Stimulated activated naive CD8-positive, alpha-beta T cell treated with anti-CD3 and anti-CD28 coated beads, Interleukin-15, amount 100 ng/mL, for 72 hours (primary cell): Measurements from ENCODE around the gene LRRK2.
"Not testable (repeated sequence)": the region's sequence is repeated elsewhere in the genome, so short reads cannot be mapped to it uniquely, and the experiment has no call there.

Experiments used
- ATAC-seq: fragments of 150-1000 bp; cut with Tn5 transposase; 2 replicates; pipeline ENCODE4 v1.10.0; 2021; ENCODE audit warnings: mild to moderate bottlenecking, moderate library complexity
- DNase-seq, 2 donors: peaks; one replicate each; pipeline ENCODE4 v3.0.0; 2021 to 2022
- H3K27ac Mint-ChIP-seq, 2 donors: one replicate each; pipeline ENCODE4 v1.8.0; 2022; ENCODE audit warnings: mild to moderate bottlenecking in 2 of 2, mixed read lengths in 2 of 2, moderate library complexity in 2 of 2
- H3K27me3 Mint-ChIP-seq: one replicate; pipeline ENCODE4 v1.8.0; 2022; ENCODE audit warnings: mixed read lengths
- H3K4me1 Mint-ChIP-seq: one replicate; pipeline ENCODE4 v1.8.0; 2022; ENCODE audit warnings: mild to moderate bottlenecking, mixed read lengths
- H3K4me3 Mint-ChIP-seq, 2 donors: one replicate each; pipeline ENCODE4 v1.8.0; 2022; ENCODE audit warnings: mild to moderate bottlenecking in 2 of 2, mixed read lengths in 2 of 2, moderate library complexity in 1 of 2
- H3K9me3 Mint-ChIP-seq, 2 donors: one replicate each; pipeline ENCODE4 v1.8.0; 2022; ENCODE audit warnings: mixed read lengths in 2 of 2

The LRRK2 gene

GRCh38 chr12:40203060-40203430 lies 21.8 kb upstream of the LRRK2 start:
- ATAC-seq, result no peak

GRCh38 chr12:40204337-40204736 lies 20.5 kb upstream of the LRRK2 start:
- no peak for DNase-seq
- Mint-ChIP-seq H3K4me3 (no peak overlapping the region), H3K27me3 (no peaks in the 10 kb centered on the region), H3K27ac (no peak overlapping the region), H3K9me3 (no peaks in the 10 kb centered on the region), H3K4me1 (no peaks in the 10 kb centered on the region)
- no peak for ATAC-seq

More at GRCh38 chr12:40203060-40203430, 21.8 kb upstream of the LRRK2 start:
- Mint-ChIP-seq H3K27me3 (no peaks in the 10 kb centered on the region), H3K27ac (no peak overlapping the region), H3K4me3 (no peak overlapping the region), H3K9me3 (no peaks in the 10 kb centered on the region), H3K4me1 (no peaks in the 10 kb centered on the region)
- no peak for DNase-seq

DNA sequence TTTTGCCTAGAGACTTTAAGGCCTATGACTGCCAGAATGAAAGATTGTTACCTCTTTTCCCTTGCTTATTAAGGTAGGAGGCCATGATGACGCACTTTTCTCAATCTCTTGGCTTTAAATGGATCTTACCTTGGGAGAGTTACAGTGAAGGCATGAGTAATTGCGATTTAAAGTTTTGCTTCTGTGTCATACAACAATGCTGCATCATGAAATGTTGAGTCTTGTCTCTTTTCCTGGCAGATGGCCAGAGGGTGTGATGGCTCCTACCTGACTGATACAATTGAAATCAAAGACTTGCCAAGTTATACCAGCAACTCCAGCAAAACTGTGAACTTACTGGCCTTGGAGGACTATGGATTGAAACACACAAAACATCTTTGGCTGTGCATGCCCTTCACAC lies 17.2 kb upstream of the LRRK2 start:
- H3K4me3 Mint-ChIP-seq, result no peak overlapping the region
- no peaks in the 10 kb centered on the region for H3K9me3 Mint-ChIP-seq
- H3K4me1 Mint-ChIP-seq, result no peaks in the 10 kb centered on the region
- no peak overlapping the region for H3K27ac Mint-ChIP-seq
- no peaks in the 10 kb centered on the region for H3K27me3 Mint-ChIP-seq
- ATAC-seq (no peak), DNase-seq (no peak)

DNA sequence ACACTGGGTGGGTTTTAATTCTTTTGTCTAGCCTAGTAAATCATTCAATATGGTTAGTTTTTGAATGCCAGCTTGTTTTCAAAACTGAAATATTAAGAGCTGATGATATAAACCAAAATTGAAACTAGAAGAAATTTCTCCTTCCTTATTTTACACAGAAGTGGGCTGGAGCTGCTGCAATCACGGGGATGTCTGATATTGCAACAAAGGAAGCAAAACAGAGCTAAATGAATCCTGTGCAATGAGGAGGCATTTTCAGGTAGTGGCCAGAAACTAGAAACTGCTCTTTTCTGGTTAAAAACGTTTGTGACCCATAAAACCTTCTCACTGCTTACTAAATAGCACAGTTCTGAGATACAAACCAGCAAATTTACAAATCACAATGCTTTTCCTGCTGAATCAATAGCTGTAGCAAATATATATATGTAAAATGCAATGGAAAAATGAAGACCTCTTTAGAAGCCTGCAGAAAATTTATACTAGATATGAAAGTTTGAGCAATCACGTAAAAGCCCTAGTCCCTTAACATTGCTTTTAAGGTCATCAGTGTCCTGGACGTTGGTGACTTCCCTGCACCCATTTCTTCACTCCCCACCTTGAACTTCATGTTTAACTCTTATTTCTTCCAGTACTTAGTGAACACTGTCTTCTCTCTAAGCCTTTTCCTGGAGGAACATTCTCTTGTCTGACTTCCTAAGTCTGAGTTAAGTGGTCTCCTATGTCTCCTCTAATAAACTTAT lies 15.9 kb upstream of the LRRK2 start:
- no peak for ATAC-seq
- H3K4me3 Mint-ChIP-seq, result no peak overlapping the region
- no peak for DNase-seq
- no peaks in the 10 kb centered on the region for H3K27me3 Mint-ChIP-seq
- no peaks in the 10 kb centered on the region for H3K4me1 Mint-ChIP-seq
- peaks cover 0 to 5% of the 10 kb centered on the region in 2 donors for H3K9me3 Mint-ChIP-seq
- H3K27ac Mint-ChIP-seq, result no peak overlapping the region

GRCh38 chr12:40209886-40210285 lies 14.9 kb upstream of the LRRK2 start:
- no peak overlapping the region for H3K4me3 Mint-ChIP-seq
- DNase-seq (no peak), ATAC-seq (no peak)
- H3K27ac Mint-ChIP-seq, result no peak overlapping the region
- no peaks in the 10 kb centered on the region for H3K4me1 Mint-ChIP-seq
- H3K27me3 Mint-ChIP-seq, result no peaks in the 10 kb centered on the region
- H3K9me3 Mint-ChIP-seq, result peaks cover under 1 to 10% of the 10 kb centered on the region in 2 donors

DNA sequence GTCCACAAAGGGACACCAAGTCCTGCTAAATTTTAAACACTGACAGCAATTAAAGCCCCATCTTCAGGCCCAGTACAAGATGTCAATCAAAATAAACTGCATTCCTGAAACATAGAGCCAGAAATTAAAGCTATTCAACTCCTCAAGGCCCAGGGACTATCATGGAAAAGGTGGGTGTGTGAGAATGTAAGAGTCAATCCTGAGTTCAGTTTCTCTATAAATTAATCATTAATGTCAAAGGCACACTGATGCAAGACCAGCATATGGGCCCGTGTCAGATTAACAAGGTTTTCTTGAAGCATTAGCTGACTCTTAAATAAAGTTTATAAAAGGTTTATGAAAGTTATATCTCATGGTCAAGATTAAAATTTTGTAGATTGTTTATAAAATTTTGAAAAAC lies 13.6 kb upstream of the LRRK2 start:
- DNase-seq, H3K27me3 Mint-ChIP-seq, H3K9me3 Mint-ChIP-seq, H3K4me3 Mint-ChIP-seq, H3K4me1 Mint-ChIP-seq, H3K27ac Mint-ChIP-seq, ATAC-seq: not testable (repeated sequence)

GRCh38 chr12:40212566-40212965 lies 12.2 kb upstream of the LRRK2 start:
- no peak for ATAC-seq
- Mint-ChIP-seq H3K4me3 (no peak overlapping the region), H3K4me1 (no peaks in the 10 kb centered on the region), H3K27me3 (no peaks in the 10 kb centered on the region), H3K9me3 (peaks cover 6 to 10% of the 10 kb centered on the region in 2 donors), H3K27ac (no peak overlapping the region)
- no peak for DNase-seq

DNA sequence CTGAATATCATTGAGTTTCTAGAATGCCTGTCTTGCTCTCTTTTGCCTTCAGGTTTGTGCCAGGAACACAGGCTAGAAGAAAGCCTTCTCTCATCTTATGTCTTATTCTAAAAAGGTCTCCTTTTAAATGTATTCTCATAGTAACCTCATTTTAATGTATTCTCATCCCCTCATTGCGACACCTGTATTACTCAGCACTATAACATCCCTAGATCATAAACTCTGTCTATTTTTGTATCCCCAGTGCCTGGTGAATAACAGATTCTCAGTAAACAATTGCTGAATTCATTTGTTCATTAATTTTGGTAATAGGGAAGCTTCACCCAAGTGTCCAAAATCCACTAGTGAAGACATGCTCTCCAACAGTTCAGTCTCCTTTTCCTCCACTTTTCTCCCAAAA lies 8.8 kb upstream of the LRRK2 start:
- Mint-ChIP-seq H3K4me3 (no peak overlapping the region), H3K27me3 (no peaks in the 10 kb centered on the region), H3K9me3 (peaks cover 6 to 10% of the 10 kb centered on the region in 2 donors), H3K4me1 (no peaks in the 10 kb centered on the region), H3K27ac (no peak overlapping the region)
- no peak for DNase-seq
- no peak for ATAC-seq

GRCh38 chr12:40216516-40217288 lies 8.1 kb upstream of the LRRK2 start:
- Mint-ChIP-seq H3K4me3 (no peak overlapping the region), H3K9me3 (peaks cover 6 to 10% of the 10 kb centered on the region in 2 donors), H3K27me3 (no peaks in the 10 kb centered on the region), H3K27ac (no peak overlapping the region), H3K4me1 (no peaks in the 10 kb centered on the region)
- DNase-seq (no peak), ATAC-seq (no peak)

- H3K4me1 Mint-ChIP-seq, result no peaks in the 10 kb centered on the region
These were observed 5.0 kb upstream of the LRRK2 start for GRCh38 chr12:40219760-40220159.

GRCh38 chr12:40222247-40222646 lies 2.5 kb upstream of the LRRK2 start:
- Mint-ChIP-seq H3K27me3 (peaks cover 43% of the 10 kb centered on the region), H3K27ac (no peak overlapping the region), H3K4me3 (no peak overlapping the region), H3K9me3 (no peaks in the 10 kb centered on the region), H3K4me1 (peaks cover 6% of the 10 kb centered on the region)
- DNase-seq (no peak), ATAC-seq (no peak)

More at GRCh38 chr12:40219760-40220159, 5.0 kb upstream of the LRRK2 start:
- ATAC-seq (no peak), DNase-seq (no peak)
- Mint-ChIP-seq H3K9me3 (peaks cover 0 to 6% of the 10 kb centered on the region in 2 donors), H3K27ac (no peak overlapping the region), H3K27me3 (peaks cover 21% of the 10 kb centered on the region), H3K4me3 (no peak overlapping the region)

DNA sequence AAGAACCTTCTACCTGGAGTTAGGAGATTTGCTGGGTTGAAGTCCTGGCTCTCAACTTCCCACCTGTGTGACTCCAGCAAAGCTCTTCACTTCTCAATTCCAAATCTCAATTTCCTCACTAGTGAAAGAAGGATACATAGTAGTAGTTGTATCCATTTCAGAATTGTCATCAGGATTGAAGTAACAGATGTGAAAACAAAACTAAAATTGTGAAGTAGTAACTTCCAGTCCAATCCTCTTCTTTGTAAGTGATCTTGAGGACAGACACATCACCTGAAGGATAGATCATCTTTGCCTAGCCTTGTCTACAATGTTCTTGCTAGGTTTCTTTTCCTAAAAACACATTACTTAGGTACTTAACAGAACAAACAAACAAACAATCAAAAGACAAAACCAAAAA lies 1.2 kb upstream of the LRRK2 start:
- peak overlapping the region in 1 of 2 donors; percentile 47 for H3K4me3 Mint-ChIP-seq
- H3K4me1 Mint-ChIP-seq, result peaks cover 6% of the 10 kb centered on the region
- no peak overlapping the region for H3K27ac Mint-ChIP-seq
- H3K27me3 Mint-ChIP-seq, result peaks cover 57% of the 10 kb centered on the region
- H3K9me3 Mint-ChIP-seq, result no peaks in the 10 kb centered on the region
- DNase-seq (no peak), ATAC-seq (no peak)

DNA sequence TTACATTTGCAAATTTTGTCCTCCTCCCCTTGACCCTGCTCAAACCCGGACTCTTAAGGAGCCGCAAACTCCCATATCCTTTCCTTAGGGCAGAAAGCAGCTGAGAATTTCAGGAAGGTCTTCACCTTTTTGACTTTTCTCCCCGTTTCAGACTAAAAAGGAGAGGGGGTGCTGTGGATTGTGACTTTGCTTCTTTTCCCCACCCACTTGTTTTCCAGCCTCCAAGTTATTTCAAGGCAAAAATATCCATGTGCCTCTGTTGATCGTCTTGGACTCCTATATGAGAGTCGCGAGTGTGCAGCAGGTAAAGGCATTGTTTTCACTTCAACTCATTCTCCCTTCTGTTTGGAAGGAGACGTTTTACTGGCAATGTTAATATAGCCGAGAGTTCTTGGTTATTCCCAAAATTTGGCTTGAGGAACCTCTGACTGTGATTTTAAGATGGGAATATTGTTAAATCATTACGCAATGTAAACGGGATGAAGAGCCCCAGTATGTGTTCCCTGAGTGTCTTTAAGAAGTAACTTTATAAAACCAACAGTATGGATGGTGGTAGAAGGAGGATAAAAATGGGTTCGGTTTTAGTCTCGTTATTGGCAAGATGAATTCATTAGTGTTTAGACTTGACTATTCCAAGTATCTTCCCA lies 663 bp downstream of the LRRK2 start:
- Mint-ChIP-seq H3K4me1 (peaks cover 6% of the 10 kb centered on the region), H3K27me3 (peaks cover 58% of the 10 kb centered on the region), H3K27ac (peak overlapping the region in 1 of 2 donors; percentile 62), H3K9me3 (no peaks in the 10 kb centered on the region), H3K4me3 (peak overlapping the region; percentile 34 to 49)
- no peak for DNase-seq
- no peak for ATAC-seq

GRCh38 chr12:40225984-40226602 lies 1.3 kb downstream of the LRRK2 start:
- H3K27ac Mint-ChIP-seq, result no peak overlapping the region
- peaks cover 58% of the 10 kb centered on the region for H3K27me3 Mint-ChIP-seq
- H3K4me1 Mint-ChIP-seq, result peaks cover 6% of the 10 kb centered on the region

GRCh38 chr12:40226705-40227104 lies 1.9 kb downstream of the LRRK2 start:
- Mint-ChIP-seq H3K27me3 (peaks cover 58% of the 10 kb centered on the region), H3K4me1 (peaks cover 6% of the 10 kb centered on the region), H3K27ac (no peak overlapping the region), H3K4me3 (no peak overlapping the region), H3K9me3 (no peaks in the 10 kb centered on the region)
- no peak for ATAC-seq
- DNase-seq, result no peak

More at GRCh38 chr12:40225984-40226602, 1.3 kb downstream of the LRRK2 start:
- ATAC-seq (no peak), DNase-seq (no peak)
- Mint-ChIP-seq H3K4me3 (no peak overlapping the region), H3K9me3 (no peaks in the 10 kb centered on the region)
